Limb (tissue), 2 donors: ENCODE results near the gene SRGAP3.
"Not testable (repeated sequence)": the region's sequence is repeated elsewhere in the genome, so short reads cannot be mapped to it uniquely, and the experiment has no call there.

Experiments
- DNase-seq, 2 donors: peaks; one replicate each; pipeline ENCODE4 v3.0.0-alpha.2; 2016; ENCODE audit errors: extremely low spot score in 2 of 2

The SRGAP3 gene

GRCh38 chr3:9091486-9092235 is 157.8 kb downstream of the SRGAP3 start:
- DNase-seq = peak in 1 of 2 donors; percentile 51

GRCh38 chr3:9088441-9089353 is 160.7 kb downstream of the SRGAP3 start:
- peak in 1 of 2 donors; percentile 34 for DNase-seq

GRCh38 chr3:9087831-9088413 is 161.5 kb downstream of the SRGAP3 start:
- DNase-seq = no peak

GRCh38 chr3:9085428-9085827 is 164.0 kb downstream of the SRGAP3 start:
- not testable (repeated sequence) for DNase-seq

GRCh38 chr3:9081184-9081818 is 168.1 kb downstream of the SRGAP3 start:
- DNase-seq = no peak

GRCh38 chr3:9080163-9080562 is 169.3 kb downstream of the SRGAP3 start:
- DNase-seq = no peak

GRCh38 chr3:9079676-9080075 is 169.8 kb downstream of the SRGAP3 start:
- no peak for DNase-seq

- no peak for DNase-seq
Measured at GRCh38 chr3:9078561-9079240, 170.7 kb downstream of the SRGAP3 start.

- no peak for DNase-seq
Measured at GRCh38 chr3:9077029-9077428, 172.4 kb downstream of the SRGAP3 start.

GRCh38 chr3:9075762-9076161 is 173.7 kb downstream of the SRGAP3 start:
- DNase-seq = no peak

GRCh38 chr3:9074079-9074478 is 175.4 kb downstream of the SRGAP3 start:
- no peak for DNase-seq

GRCh38 chr3:9072667-9073009 is 176.8 kb downstream of the SRGAP3 start:
- DNase-seq = no peak

- no peak for DNase-seq
Measured at GRCh38 chr3:9071936-9072666, 177.3 kb downstream of the SRGAP3 start.

- no peak for DNase-seq
Measured at GRCh38 chr3:9070961-9071360, 178.5 kb downstream of the SRGAP3 start.

GRCh38 chr3:9069971-9070370 is 179.5 kb downstream of the SRGAP3 start:
- no peak for DNase-seq

- DNase-seq = no peak
Measured at GRCh38 chr3:9068051-9068450, 181.4 kb downstream of the SRGAP3 start.

- DNase-seq = peak; percentile 56 to 67
Measured at GRCh38 chr3:9067352-9067975, 182.0 kb downstream of the SRGAP3 start.

GRCh38 chr3:9066775-9067174 is 182.7 kb downstream of the SRGAP3 start:
- no peak for DNase-seq

GRCh38 chr3:9066141-9066540 is 183.3 kb downstream of the SRGAP3 start:
- peak in 1 of 2 donors; percentile 30 for DNase-seq

- peak; percentile 43 to 51 for DNase-seq
Measured at GRCh38 chr3:9064850-9065249, 184.6 kb downstream of the SRGAP3 start.
